ENCODE data around the gene EYA3. TPM values are rescaled to one million over a fixed set of nuclear protein-coding genes. Genes with fewer than 3 reads are reported as not detected.

EYA3 gene
- total RNA-seq, 2 donors from 2014 or later, result 12.3 to 15.0 TPM

- no peak for DNase-seq (ENCODE audit: low spot score)
- intact Hi-C loops (cut with DNase I), result loop anchor here in 1 of 2 donors (5.0 kb wide), 1 partner anchor 280 kb away; no protein-coding TSS in a partner anchor
Observed at GRCh38 chr1:27922272-27922671, 166.1 kb downstream of the EYA3 start.

Other genes with a start within 250 kb of the EYA3 start
- 10 to 100 TPM; 21.0 to 34.7 TPM for gene THEMIS2, start 216.1 kb downstream of the EYA3 start, total RNA-seq
- gene RPA2, start 174.0 kb downstream of the EYA3 start, total RNA-seq, result 10 to 100 TPM; 20.8 to 21.1 TPM
- gene SMPDL3B, start 153.6 kb downstream of the EYA3 start, total RNA-seq, result under 1 TPM in 1 of 2 donors, not detected in 1; 0.33 TPM
- gene XKR8, start 128.6 kb downstream of the EYA3 start, total RNA-seq, result 1 to 10 TPM; 4.3 to 8.2 TPM
- 1 to 10 TPM; 5.9 to 9.3 TPM for gene PTAFR, start 88.1 kb upstream of the EYA3 start, total RNA-seq
- gene DNAJC8, start 144.4 kb upstream of the EYA3 start, total RNA-seq, result 10 to 100 TPM; 69.3 to 80.5 TPM
- gene ATP5IF1, start 147.5 kb upstream of the EYA3 start, total RNA-seq, result 10 to 100 TPM; 85.3 to 88.4 TPM
- 10 to 100 TPM; 13.7 to 16.8 TPM for gene SESN2, start 170.9 kb upstream of the EYA3 start, total RNA-seq
- gene MED18, start 240.4 kb upstream of the EYA3 start, total RNA-seq, result 10 to 100 TPM in 1 of 2 donors, 1 to 10 TPM in 1; 9.5 to 10.7 TPM

All from posterior vena cava (tissue), 2 donors.